Activated CD8-positive, alpha-beta T cell treated with anti-CD3 and anti-CD28 coated beads for 36 hours (primary cell): ENCODE data around the gene TELO2. TPM values are rescaled to one million over a fixed set of nuclear protein-coding genes. Genes with fewer than 3 reads are reported as not detected.

Experiments used
- ATAC-seq: fragments of 200-7000 bp; cut with Tn5 transposase; one replicate; pipeline ENCODE4 v1.10.0; 2021; ENCODE audit warnings: mild to moderate bottlenecking, moderate library complexity
- CTCF ChIA-PET: fragments of 350-600 bp; sonication (Branson Sonifier 250); formaldehyde crosslinking; loops from one replicate; lab custom pipeline; 2021; ENCODE audit warnings: antibody characterized with exemption; lab: Charles Lee
- POLR2A ChIA-PET: fragments of 350-600 bp; sonication (Branson Sonifier 250); formaldehyde crosslinking; loops from one replicate; lab custom pipeline; 2021; ENCODE audit warnings: antibody characterized with exemption; lab: Charles Lee
- DNase-seq: peaks from one replicate; pipeline ENCODE4 v3.0.0-alpha.2; 2020
- H3K27ac Mint-ChIP-seq: one replicate; pipeline ENCODE4 v1.8.0; 2021; ENCODE audit warnings: mild to moderate bottlenecking, mixed read lengths
- H3K27me3 Mint-ChIP-seq: one replicate; pipeline ENCODE4 v1.8.0; 2021; ENCODE audit warnings: mixed read lengths
- H3K36me3 Mint-ChIP-seq: one replicate; pipeline ENCODE4 v1.8.0; 2021; ENCODE audit warnings: low read depth, mixed read lengths
- H3K4me1 Mint-ChIP-seq: one replicate; pipeline ENCODE4 v1.8.0; 2021; ENCODE audit warnings: low read depth, mixed read lengths
- H3K4me3 Mint-ChIP-seq: one replicate; pipeline ENCODE4 v1.8.0; 2021; ENCODE audit warnings: mild to moderate bottlenecking, moderate library complexity, mixed read lengths
- H3K9me3 Mint-ChIP-seq: one replicate; pipeline ENCODE4 v1.8.0; 2021; ENCODE audit warnings: mixed read lengths
- CTCF ChIP-seq: fragments of 200-600 bp; IDR thresholded peaks from one replicate; pipeline ENCODE4 v1.8.0; 2022; ENCODE audit warnings: antibody characterized with exemption, mild to moderate bottlenecking
- intact Hi-C: fragments of 100-400 bp; cut with micrococcal nuclease; formaldehyde crosslinking; loops from one replicate; pipeline ENCODE4 v1.10.0; 2022
- total RNA-seq, 2 experiments: library from RNA; stranded (reverse); gene quantifications; one replicate each; pipeline ENCODE4 v1.2.3, GENCODE V29; 2021

The TELO2 gene
- total RNA-seq, 2 experiments from 2014 or later = 59.1 to 62.1 TPM

- ChIA-PET POLR2A (interaction anchor here (0.9 to 2.7 kb wide), 3 partner anchors 8 to 41 kb away, joined by 3 to 15 read pairs (median 4); partner anchors contain the start of gene TELO2), CTCF (no interaction called here)
- H3K27me3 Mint-ChIP-seq = no peaks in the 10 kb centered on the region
- no peaks in the 10 kb centered on the region for H3K4me1 Mint-ChIP-seq
- DNase-seq = no peak
- TF ChIP-seq CTCF = no peak
- ATAC-seq = no peak
- intact Hi-C loops = no loop called here
- H3K36me3 Mint-ChIP-seq = peaks cover 14% of the 10 kb centered on the region
- H3K27ac Mint-ChIP-seq = no peak overlapping the region
- H3K9me3 Mint-ChIP-seq = no peaks in the 10 kb centered on the region
- H3K4me3 Mint-ChIP-seq = no peak overlapping the region
Measured at GRCh38 chr16:1502092-1503004, 9.2 kb downstream of the TELO2 start.

DNA sequence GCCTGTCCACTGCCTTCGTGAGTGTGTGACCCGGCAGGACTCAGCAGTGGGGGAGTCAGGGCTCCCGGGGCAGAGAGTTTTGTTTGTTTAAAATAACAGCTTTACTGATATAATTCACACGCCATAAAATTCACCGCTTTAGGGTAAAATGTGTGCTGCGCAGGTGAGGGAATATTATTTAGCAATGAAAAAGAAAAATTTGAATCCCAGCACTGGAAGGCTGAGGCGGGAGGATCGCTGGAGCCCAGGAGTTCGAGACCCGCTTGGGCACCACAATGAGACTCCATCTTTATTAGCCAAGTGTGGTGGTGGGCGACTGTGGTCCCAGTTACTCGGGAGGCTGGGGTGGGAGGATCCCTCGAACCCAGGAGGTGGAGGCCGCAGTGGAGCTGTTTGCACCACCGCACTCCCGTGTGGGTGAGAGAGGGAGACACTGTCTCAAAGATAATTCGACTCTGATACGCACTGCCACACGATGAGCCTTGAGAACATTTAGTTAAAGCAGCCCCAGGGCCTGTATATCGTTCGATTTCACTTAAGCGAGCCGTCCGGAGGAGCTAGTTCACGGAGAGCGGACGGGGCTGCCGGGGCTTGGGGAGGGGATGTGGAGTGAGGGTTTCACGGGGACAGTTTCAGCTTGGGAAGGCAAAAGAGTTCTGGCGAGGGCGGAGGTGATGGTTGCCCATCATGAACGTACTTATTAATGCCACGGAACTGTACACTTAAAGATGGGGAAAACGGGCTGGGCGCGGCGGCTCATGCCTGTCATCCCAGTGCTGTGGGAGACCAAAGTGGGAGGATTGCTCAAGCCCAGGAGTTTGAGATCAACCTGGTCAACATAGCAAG is 10.2 kb downstream of the TELO2 start:
- CTCF ChIA-PET = no interaction called here
- POLR2A ChIA-PET = interaction anchor here (0.9 to 2.7 kb wide), 4 partner anchors 9 to 42 kb away, joined by 3 to 15 read pairs (median 4); partner anchors contain the start of gene TELO2
- ATAC-seq (no peak), DNase-seq (no peak)
- Mint-ChIP-seq H3K27me3 (no peaks in the 10 kb centered on the region), H3K4me1 (no peaks in the 10 kb centered on the region), H3K27ac (no peak overlapping the region), H3K4me3 (no peak overlapping the region), H3K9me3 (no peaks in the 10 kb centered on the region), H3K36me3 (peaks cover 11% of the 10 kb centered on the region)
- TF ChIP-seq CTCF = no peak
- intact Hi-C loops = no loop called here

DNA sequence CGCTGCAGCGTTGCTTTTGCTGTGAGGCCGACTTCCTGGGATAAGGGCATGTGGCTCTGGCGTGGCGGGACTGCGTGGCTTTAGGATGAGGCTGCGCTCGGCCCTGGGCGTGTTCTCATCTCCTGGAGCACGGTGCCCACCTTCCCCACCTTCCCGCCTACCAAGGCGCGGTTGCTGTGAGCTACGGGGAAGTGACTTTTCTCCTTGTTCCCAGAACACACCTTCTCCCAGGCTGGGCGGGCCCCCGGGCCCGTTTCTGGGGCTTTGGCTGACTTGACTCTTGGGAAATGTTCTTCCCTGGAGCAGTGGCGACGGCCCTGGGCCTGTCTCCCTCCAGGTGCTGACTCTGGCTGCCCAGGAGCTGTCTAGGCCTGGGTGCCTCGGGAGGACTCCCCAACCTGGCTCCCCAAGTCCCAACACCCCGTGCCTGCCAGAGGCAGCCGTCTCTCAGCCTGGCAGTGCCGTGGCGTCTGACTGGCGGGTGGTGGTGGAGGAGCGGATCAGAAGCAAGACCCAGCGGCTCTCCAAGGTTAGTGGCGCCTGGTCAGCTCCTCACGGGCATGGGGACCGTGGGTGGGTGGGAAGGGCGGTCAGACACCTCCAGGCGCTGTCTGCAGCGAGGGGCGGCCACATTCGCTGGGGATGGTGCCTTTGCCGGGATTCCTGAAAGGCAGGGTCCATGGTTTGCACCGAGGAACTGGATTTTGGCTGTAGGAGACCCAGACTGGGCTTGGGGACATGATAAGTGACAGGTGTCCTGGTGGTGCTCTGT is 12.1 kb downstream of the TELO2 start:
- no peak for TF ChIP-seq CTCF
- POLR2A ChIA-PET = no interaction called here

GRCh38 chr16:1505912-1506311 is 12.8 kb downstream of the TELO2 start:
- Mint-ChIP-seq H3K4me1 (no peaks in the 10 kb centered on the region), H3K36me3 (peaks cover 13% of the 10 kb centered on the region), H3K27ac (no peak overlapping the region), H3K27me3 (no peaks in the 10 kb centered on the region), H3K9me3 (no peaks in the 10 kb centered on the region), H3K4me3 (no peak overlapping the region)
- POLR2A ChIA-PET = no interaction called here
- intact Hi-C loops = no loop called here
- CTCF ChIA-PET = no interaction called here
- TF ChIP-seq CTCF = no peak
- DNase-seq (no peak), ATAC-seq (no peak)

More for the DNA sequence above, 12.1 kb downstream of the TELO2 start:
- Mint-ChIP-seq H3K4me1 (no peaks in the 10 kb centered on the region), H3K36me3 (peaks cover 12% of the 10 kb centered on the region), H3K27me3 (no peaks in the 10 kb centered on the region), H3K9me3 (no peaks in the 10 kb centered on the region), H3K27ac (no peak overlapping the region), H3K4me3 (no peak overlapping the region)
- no peak for DNase-seq
- CTCF ChIA-PET = no interaction called here
- ATAC-seq = no peak
- intact Hi-C loops = no loop called here
